Osteocyte (in vitro differentiated cells): Measurements from ENCODE around the gene SLC13A4. TPM values are rescaled to one million over a fixed set of nuclear protein-coding genes. Genes with fewer than 3 reads are reported as not detected.

ENCODE experiments used
- DNase-seq: peaks from one replicate; pipeline ENCODE4 v3.0.0; 2021; ENCODE audit warnings: mixed read lengths; ENCODE audit not compliant: unreplicated experiment; ENCODE audit errors: extremely low spot score
- H3K27ac Mint-ChIP-seq: one replicate; pipeline ENCODE4 v1.8.0; 2021; ENCODE audit warnings: mild to moderate bottlenecking, mixed read lengths; ENCODE audit not compliant: unreplicated experiment
- H3K27me3 Mint-ChIP-seq: one replicate; pipeline ENCODE4 v1.8.0; 2021; ENCODE audit warnings: mixed read lengths; ENCODE audit not compliant: unreplicated experiment
- H3K36me3 Mint-ChIP-seq: one replicate; pipeline ENCODE4 v1.8.0; 2021; ENCODE audit warnings: mixed read lengths; ENCODE audit not compliant: unreplicated experiment
- H3K4me1 Mint-ChIP-seq: one replicate; pipeline ENCODE4 v1.8.0; 2021; ENCODE audit warnings: mixed read lengths; ENCODE audit not compliant: unreplicated experiment
- H3K4me3 Mint-ChIP-seq: one replicate; pipeline ENCODE4 v1.8.0; 2021; ENCODE audit warnings: mild to moderate bottlenecking, moderate library complexity, mixed read lengths; ENCODE audit not compliant: unreplicated experiment
- H3K9me3 Mint-ChIP-seq: one replicate; pipeline ENCODE4 v1.8.0; 2021; ENCODE audit warnings: mixed read lengths; ENCODE audit not compliant: unreplicated experiment
- CTCF ChIP-seq: fragments of 200-600 bp; sonication (generic); IDR thresholded peaks from 2 replicates; pipeline ENCODE4 v1.5.0; 2021; ENCODE audit warnings: antibody characterized with exemption, mild to moderate bottlenecking, moderate library complexity
- total RNA-seq: library from RNA; stranded (reverse); gene quantifications from 2 replicates; pipeline ENCODE4 v1.2.1, GENCODE V29; 2021

Gene SLC13A4
- total RNA-seq, 1 donor from 2014 or later = 0.81 TPM

- Mint-ChIP-seq H3K9me3 (no peaks in the 10 kb centered on the region), H3K4me1 (peaks cover 14% of the 10 kb centered on the region)
- no peak for DNase-seq
These were observed 894 bp downstream of the SLC13A4 start for GRCh38 chr7:135726911-135727673.

DNA sequence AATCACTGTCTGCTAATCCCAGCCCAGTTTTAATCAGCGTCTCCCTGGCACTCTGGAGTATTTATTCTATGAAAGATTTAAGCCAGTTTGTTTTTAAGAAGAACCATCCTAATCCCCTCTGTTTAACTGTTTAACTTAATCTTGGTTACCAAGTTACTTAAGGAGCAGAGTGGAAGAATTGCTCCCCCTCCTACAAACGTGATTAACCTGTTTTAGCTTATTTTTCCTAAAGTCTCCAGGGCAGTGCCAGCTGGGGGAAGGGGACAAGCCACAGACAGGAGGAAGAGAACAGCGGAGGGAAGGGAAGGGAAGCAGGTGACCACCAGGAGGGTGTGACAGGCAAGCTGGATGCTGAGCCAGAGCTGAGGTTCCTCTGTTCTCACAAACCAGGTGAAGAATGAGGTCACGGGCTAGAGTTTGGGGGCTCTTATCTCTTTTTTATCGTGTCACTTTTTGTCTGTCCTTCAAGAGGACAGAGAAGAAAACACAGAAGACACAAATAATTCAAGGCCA, 1.7 kb downstream of the SLC13A4 start:
- peaks cover 12% of the 10 kb centered on the region for H3K4me1 Mint-ChIP-seq
- TF ChIP-seq CTCF = no peak

More at GRCh38 chr7:135726911-135727673, 894 bp downstream of the SLC13A4 start:
- Mint-ChIP-seq H3K4me3 (no peak overlapping the region), H3K27ac (no peak overlapping the region), H3K36me3 (no peaks in the 10 kb centered on the region), H3K27me3 (peaks cover 2% of the 10 kb centered on the region)
- TF ChIP-seq CTCF = no peak

DNA sequence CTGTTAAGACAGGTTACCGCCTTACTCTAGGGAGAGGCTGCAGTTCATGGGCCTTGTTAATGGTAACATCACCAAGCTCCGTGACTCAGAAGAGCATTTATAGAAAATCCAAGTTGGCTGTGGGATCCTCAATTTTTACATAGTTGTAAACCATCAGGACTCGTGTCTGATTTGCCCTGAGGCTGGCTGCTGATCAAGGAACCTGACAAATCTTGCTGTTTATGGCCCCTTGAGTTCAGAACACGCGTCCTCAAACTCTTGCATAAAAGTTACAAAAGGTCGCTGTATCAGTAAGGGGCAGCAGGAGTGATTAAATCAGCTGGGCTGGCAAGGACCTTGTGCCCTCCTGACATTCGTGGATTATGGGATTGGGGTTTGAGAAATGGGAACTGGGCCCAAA, 4.6 kb downstream of the SLC13A4 start:
- Mint-ChIP-seq H3K4me3 (no peak overlapping the region), H3K27ac (no peak overlapping the region), H3K36me3 (no peaks in the 10 kb centered on the region), H3K4me1 (peaks cover 15% of the 10 kb centered on the region), H3K27me3 (peaks cover 2% of the 10 kb centered on the region), H3K9me3 (no peaks in the 10 kb centered on the region)
- DNase-seq = no peak
- no peak for TF ChIP-seq CTCF

More for the DNA sequence above, 1.7 kb downstream of the SLC13A4 start:
- no peak overlapping the region for H3K4me3 Mint-ChIP-seq
- peaks cover 2% of the 10 kb centered on the region for H3K27me3 Mint-ChIP-seq
- DNase-seq = no peak
- no peak overlapping the region for H3K27ac Mint-ChIP-seq
- no peaks in the 10 kb centered on the region for H3K9me3 Mint-ChIP-seq
- H3K36me3 Mint-ChIP-seq = no peaks in the 10 kb centered on the region

DNA sequence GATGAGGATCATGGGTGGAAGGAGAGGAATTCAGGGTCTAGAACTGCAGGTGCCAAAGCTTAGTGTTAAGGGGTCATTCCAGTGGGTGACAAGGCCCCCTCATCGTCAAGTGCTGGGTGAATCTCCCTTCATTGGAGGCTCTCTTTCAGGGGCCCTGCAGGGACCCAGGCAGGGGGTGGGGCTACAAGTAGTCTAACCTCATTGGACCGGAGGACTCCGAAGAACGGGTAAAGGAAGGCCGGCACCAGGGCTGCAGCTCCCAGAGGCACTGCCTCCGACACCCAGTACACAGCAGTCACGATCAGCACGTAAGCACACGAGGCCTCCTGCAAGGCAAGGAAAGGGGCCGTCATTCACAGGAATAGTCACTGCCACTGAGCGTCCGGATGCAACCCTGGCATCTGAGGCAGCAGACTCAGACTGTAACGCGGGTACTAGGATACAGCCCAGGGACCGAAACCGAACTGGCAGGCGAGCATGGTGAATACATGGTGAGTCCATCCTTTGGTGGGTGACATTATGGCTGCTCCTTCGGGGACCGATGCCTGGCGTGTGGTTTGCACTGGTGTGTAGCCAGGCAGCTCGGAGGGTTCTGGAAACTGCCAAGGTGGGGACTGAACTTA, 6.7 kb downstream of the SLC13A4 start:
- H3K27ac Mint-ChIP-seq = no peak overlapping the region
- no peak overlapping the region for H3K4me3 Mint-ChIP-seq

More for the DNA sequence above, 6.7 kb downstream of the SLC13A4 start:
- H3K36me3 Mint-ChIP-seq = no peaks in the 10 kb centered on the region
- DNase-seq = no peak
- peaks cover 2% of the 10 kb centered on the region for H3K27me3 Mint-ChIP-seq
- no peak for TF ChIP-seq CTCF
- no peaks in the 10 kb centered on the region for H3K9me3 Mint-ChIP-seq
- H3K4me1 Mint-ChIP-seq = peaks cover 24% of the 10 kb centered on the region
